Sigmoid colon (tissue), 7 donors: ENCODE measurements around the gene AIG1. TPM values are rescaled to one million over a fixed set of nuclear protein-coding genes. Genes with fewer than 3 reads are reported as not detected.

ENCODE experiments used
- DNase-seq: peaks from one replicate; pipeline ENCODE4 v3.0.0-alpha.2; 2019
- H3K27ac ChIP-seq, 4 donors: fragments of 200-600 bp; sonication (generic); one replicate each; pipeline ENCODE4 v1.5.1; 2016 to 2019; ENCODE audit warnings: mild to moderate bottlenecking in 1 of 4
- H3K27me3 ChIP-seq, 3 donors: fragments of 200-600 bp; sonication (generic); one replicate each; pipeline ENCODE4 v1.5.1; 2019; ENCODE audit warnings: mild to moderate bottlenecking in 1 of 3
- H3K36me3 ChIP-seq, 4 donors: fragments of 200-600 bp; sonication (generic); one replicate each; pipeline ENCODE4 v1.5.1; 2016 to 2019
- H3K4me1 ChIP-seq, 4 donors: fragments of 200-600 bp; sonication (generic); one replicate each; pipeline ENCODE4 v1.5.1; 2017 to 2019
- H3K4me3 ChIP-seq, 4 donors: fragments of 200-600 bp; sonication (generic); one replicate each; pipeline ENCODE4 v1.5.1; 2017 to 2019; ENCODE audit warnings: mild to moderate bottlenecking in 2 of 4, moderate library complexity in 1 of 4
- H3K9me3 ChIP-seq, 4 donors: fragments of 200-600 bp in 3 of 4; sonication (generic) in 3 of 4; one replicate each; pipeline versions ENCODE4 v1.5.1 to v1.6.1; 2013 to 2019
- CTCF ChIP-seq, 4 experiments: fragments of 450-650 bp in 3 of 4; fragments of 200-600 bp in 1 of 4; IDR thresholded peaks; one replicate each; pipeline ENCODE4 v1.5.1; 2016 to 2019; ENCODE audit warnings: antibody characterized with exemption in 4 of 4, mild to moderate bottlenecking in 3 of 4, moderate library complexity in 2 of 4
- EP300 ChIP-seq, 4 donors: sonication (generic); formaldehyde crosslinking; IDR thresholded peaks; one replicate each; pipeline ENCODE4 v1.6.1; 2017; ENCODE audit warnings: antibody characterized with exemption in 4 of 4
- POLR2A ChIP-seq, 2 donors: fragments of 450-650 bp; IDR thresholded peaks; one replicate each; pipeline ENCODE4 v1.6.1; 2016; ENCODE audit warnings: antibody characterized with exemption in 2 of 2, mild to moderate bottlenecking in 2 of 2, moderate library complexity in 2 of 2
- POLR2AphosphoS5 ChIP-seq, 4 donors: sonication (generic); formaldehyde crosslinking; IDR thresholded peaks; one replicate each; pipeline ENCODE4 v1.6.1; 2017; ENCODE audit warnings: antibody characterized with exemption in 4 of 4
- WGBS, 2 donors: extraction: QIAGEN DNeasy Blood & Tissue Kit; methylation state at CpG; one replicate each; pipeline ENCODE4 v1.1.7; 2013; 5-methylcytosine and 5-hydroxymethylcytosine counted together
- intact Hi-C: fragments of 100-400 bp; cut with DNase I; formaldehyde crosslinking; loops from one replicate; pipeline ENCODE4 v1.15.1; 2023
- polyA plus RNA-seq, 3 donors: library from polyadenylated mRNA; stranded (reverse); fragments of 200-250 nt; gene quantifications; one replicate each; pipeline ENCODE4 v1.2.3, GENCODE V29; 2013
- total RNA-seq, 4 donors: library from RNA; depleted of rRNA; stranded (reverse); fragments of >200 nt; gene quantifications; one replicate each; pipeline ENCODE4 v1.1.0, GENCODE V29; 2016
- donor health status: healthy with polysubstance abuse.
- donor health status: Bipolar disorder and iron deficiency.
- donor health status: healthy.

AIG1 gene
- total and polyA plus RNA-seq, 7 donors = 10.9 to 30.7 (median 20.6) TPM

- H3K27me3 ChIP-seq = no peaks in the 10 kb centered on the region
- H3K4me3 ChIP-seq = no peak overlapping the region
- 64 to 95% methylated on average over 1 of the region's 1 CpG for WGBS, 2 donors
- H3K36me3 ChIP-seq = no peaks in the 10 kb centered on the region
- intact Hi-C loops = no loop called here
- H3K9me3 ChIP-seq = no peaks in the 10 kb centered on the region
- H3K27ac ChIP-seq = no peak overlapping the region
- no peak for DNase-seq
- TF ChIP-seq POLR2A (IDR thresholded peaks at IDR 0.05) (no peak), POLR2AphosphoS5 (IDR thresholded peaks at IDR 0.05) (no peak)
- H3K4me1 ChIP-seq = peaks cover 0 to 11% (median 0%) of the 10 kb centered on the region in 4 donors
Measured at GRCh38 chr6:143117108-143117507, 56.4 kb downstream of the AIG1 start.

- intact Hi-C loops = no loop called here
Measured at GRCh38 chr6:143119260-143119659, 58.6 kb downstream of the AIG1 start.

GRCh38 chr6:143123081-143123480 lies 62.4 kb downstream of the AIG1 start:
- TF ChIP-seq POLR2AphosphoS5 (IDR thresholded peaks at IDR 0.05) = no peak
- no peak for TF ChIP-seq CTCF (IDR thresholded peaks at IDR 0.05)
- TF ChIP-seq EP300 (IDR thresholded peaks at IDR 0.05) = no peak
- no peak for TF ChIP-seq POLR2A (IDR thresholded peaks at IDR 0.05)
- Histone ChIP-seq H3K4me1 (no peaks in the 10 kb centered on the region), H3K27me3 (no peaks in the 10 kb centered on the region), H3K27ac (no peak overlapping the region), H3K36me3 (no peaks in the 10 kb centered on the region), H3K4me3 (no peak overlapping the region), H3K9me3 (no peaks in the 10 kb centered on the region)
- intact Hi-C loops = no loop called here
- DNase-seq = no peak
- 100% methylated on average over 1 of the region's 1 CpG for WGBS, 2 donors

More at GRCh38 chr6:143119260-143119659, 58.6 kb downstream of the AIG1 start:
- Histone ChIP-seq H3K4me1 (peaks cover 0 to 11% (median 0%) of the 10 kb centered on the region in 4 donors), H3K9me3 (no peaks in the 10 kb centered on the region), H3K27me3 (no peaks in the 10 kb centered on the region), H3K36me3 (no peaks in the 10 kb centered on the region), H3K27ac (no peak overlapping the region), H3K4me3 (no peak overlapping the region)
- 60 to 91% methylated on average over 2 of the region's 2 CpGs for WGBS, 2 donors
- DNase-seq = no peak
- TF ChIP-seq CTCF (IDR thresholded peaks at IDR 0.05) (no peak), EP300 (IDR thresholded peaks at IDR 0.05) (no peak), POLR2AphosphoS5 (IDR thresholded peaks at IDR 0.05) (no peak), POLR2A (IDR thresholded peaks at IDR 0.05) (no peak)

GRCh38 chr6:143123941-143124340 lies 63.3 kb downstream of the AIG1 start:
- 93 to 99% methylated on average over 2 of the region's 2 CpGs for WGBS, 2 donors
- H3K9me3 ChIP-seq = no peaks in the 10 kb centered on the region
- no peaks in the 10 kb centered on the region for H3K36me3 ChIP-seq
- intact Hi-C loops = no loop called here
- no peaks in the 10 kb centered on the region for H3K27me3 ChIP-seq
- H3K4me3 ChIP-seq = no peak overlapping the region
- DNase-seq = no peak
- no peak for TF ChIP-seq POLR2AphosphoS5 (IDR thresholded peaks at IDR 0.05)
- no peak for TF ChIP-seq EP300 (IDR thresholded peaks at IDR 0.05)
- no peak for TF ChIP-seq CTCF (IDR thresholded peaks at IDR 0.05)
- no peak for TF ChIP-seq POLR2A (IDR thresholded peaks at IDR 0.05)
- no peaks in the 10 kb centered on the region for H3K4me1 ChIP-seq
- H3K27ac ChIP-seq = no peak overlapping the region

- Histone ChIP-seq H3K27me3 (no peaks in the 10 kb centered on the region), H3K9me3 (no peaks in the 10 kb centered on the region), H3K36me3 (no peaks in the 10 kb centered on the region), H3K27ac (no peak overlapping the region), H3K4me1 (no peaks in the 10 kb centered on the region), H3K4me3 (no peak overlapping the region)
- intact Hi-C loops = no loop called here
- no peak for DNase-seq
- no peak for TF ChIP-seq EP300 (IDR thresholded peaks at IDR 0.05)
- no peak for TF ChIP-seq POLR2A (IDR thresholded peaks at IDR 0.05)
- no peak for TF ChIP-seq CTCF (IDR thresholded peaks at IDR 0.05)
- no peak for TF ChIP-seq POLR2AphosphoS5 (IDR thresholded peaks at IDR 0.05)
- WGBS, 2 donors = 88 to 89% methylated on average over 3 of the region's 3 CpGs
Measured at GRCh38 chr6:143125455-143125854, 64.8 kb downstream of the AIG1 start.
